GM19468 (cell line): ENCODE results near the gene KRTAP9-6.

Experiments
- ATAC-seq: cut with Tn5 transposase; IDR thresholded peaks from one replicate; pipeline ENCODE4 v1.9.1; 2021; ENCODE audit warnings: mild to moderate bottlenecking, moderate library complexity, moderate number of reproducible peaks; ENCODE audit not compliant: unreplicated experiment; ENCODE audit errors: extremely low read depth

Gene KRTAP9-6

GRCh38 chr17:41315204-41315794 lies 50.1 kb downstream of the KRTAP9-6 start, which contains the start of gene KRTAP17-1:
Gene KRTAP17-1, minus strand, starts transcription at chr17:41315710. Its CDS starts 60 bp downstream, at chr17:41315650.
- ATAC-seq: no peak
